Neural progenitor cell (in vitro differentiated cells): ENCODE results near the gene OR12D2. TPM values are rescaled to one million over a fixed set of nuclear protein-coding genes. Genes with fewer than 3 reads are reported as not detected.
"Not testable (repeated sequence)": the region's sequence is repeated elsewhere in the genome, so short reads cannot be mapped to it uniquely, and the experiment has no call there.

ENCODE experiments used
- DNase-seq: peaks from one replicate; pipeline ENCODE4 v3.0.0-alpha.2; 2016; ENCODE audit warnings: low spot score
- H2AFZ ChIP-seq: fragments of 200-600 bp; sonication (generic); replicated peaks from 2 replicates; pipeline ENCODE4 v1.6.1; 2016; ENCODE audit warnings: antibody characterized with exemption
- H3F3A ChIP-seq: fragments of 200-600 bp; sonication (generic); 2 replicates; pipeline ENCODE4 v1.6.1; 2016; ENCODE audit warnings: antibody characterized with exemption, low read depth
- H3K27ac ChIP-seq: fragments of 200-600 bp; sonication (generic); 2 replicates; pipeline ENCODE4 v1.5.1; 2016; ENCODE audit warnings: mild to moderate bottlenecking
- H3K27me3 ChIP-seq: fragments of 200-600 bp; sonication (generic); 2 replicates; pipeline ENCODE4 v1.6.1; 2016; ENCODE audit warnings: mild to moderate bottlenecking, moderate library complexity
- H3K36me3 ChIP-seq: fragments of 200-600 bp; sonication (generic); 2 replicates; pipeline ENCODE4 v1.5.1; 2016
- H3K4me1 ChIP-seq: fragments of 200-600 bp; sonication (generic); 2 replicates; pipeline ENCODE4 v1.6.1; 2016; ENCODE audit warnings: mixed run types
- H3K4me2 ChIP-seq: fragments of 200-600 bp; sonication (generic); 2 replicates; pipeline ENCODE4 v1.6.1; 2016
- H3K4me3 ChIP-seq: fragments of 200-600 bp; sonication (generic); 2 replicates; pipeline ENCODE4 v1.5.1; 2016
- H3K79me2 ChIP-seq: fragments of 200-600 bp; sonication (generic); 2 replicates; pipeline ENCODE4 v1.6.1; 2016; ENCODE audit warnings: low read depth
- H3K9ac ChIP-seq: fragments of 200-600 bp; sonication (generic); 2 replicates; pipeline ENCODE4 v1.6.1; 2016
- H3K9me3 ChIP-seq: fragments of 200-600 bp; sonication (generic); 2 replicates; pipeline ENCODE4 v1.5.1; 2016; ENCODE audit warnings: low read depth
- H4K20me1 ChIP-seq: fragments of 200-600 bp; sonication (generic); 2 replicates; pipeline ENCODE4 v1.6.1; 2016; ENCODE audit warnings: low read depth
- H3K27ac Mint-ChIP-seq: 3 replicates; pipeline ENCODE4 v1.8.0; 2021; ENCODE audit warnings: mixed read lengths
- H3K27me3 Mint-ChIP-seq: 2 replicates; pipeline ENCODE4 v1.8.0; 2022; ENCODE audit warnings: low read depth, mild to moderate bottlenecking, inconsistent platforms, moderate library complexity, mixed read lengths; ENCODE audit not compliant: insufficient read depth
- H3K36me3 Mint-ChIP-seq: 3 replicates; pipeline ENCODE4 v1.8.0; 2021; ENCODE audit warnings: mixed read lengths
- H3K4me1 Mint-ChIP-seq: 3 replicates; pipeline ENCODE4 v1.8.0; 2021; ENCODE audit warnings: mixed read lengths
- H3K4me3 Mint-ChIP-seq: 3 replicates; pipeline ENCODE4 v1.8.0; 2021; ENCODE audit warnings: mild to moderate bottlenecking, moderate library complexity, mixed read lengths
- H3K9me3 Mint-ChIP-seq: 3 replicates; pipeline ENCODE4 v1.8.0; 2020; ENCODE audit warnings: mixed read lengths
- EZH2 ChIP-seq: fragments of 200-600 bp; sonication (generic); IDR thresholded peaks from 2 replicates; pipeline ENCODE4 v1.6.1; 2017; ENCODE audit warnings: antibody characterized with exemption, mild to moderate bottlenecking, moderate library complexity
- EZH2phosphoT487 ChIP-seq: fragments of 200-600 bp; sonication (generic); IDR thresholded peaks from 2 replicates; pipeline ENCODE4 v1.6.1; 2017; ENCODE audit warnings: antibody characterized with exemption
- total RNA-seq: library from RNA; depleted of rRNA; stranded (reverse); fragments of >200 nt; gene quantifications from 2 replicates; pipeline ENCODE4 v1.2.3, GENCODE V29; 2015; ENCODE audit warnings: low replicate concordance
- TF ChIP-seq, protein P1 (sequence below): fragments of 200-600 bp; sonication (generic); IDR thresholded peaks from 2 replicates; pipeline ENCODE4 v1.5.1; 2017; ENCODE audit warnings: antibody characterized with exemption, mild to moderate bottlenecking

OR12D2 gene
- total RNA-seq = not detected in 2 replicates

GRCh38 chr6:29395331-29395730 lies at the start of gene OR12D2:
OR12D2 (plus strand) TSS chr6:29395631; CDS start chr6:29396700, 1,069 bp downstream.
- Mint-ChIP-seq H3K27ac (no peak within 1 kb of the TSS), H3K9me3 (no peaks in the 10 kb centered on the region), H3K4me3 (no peak within 1 kb of the TSS), H3K4me1 (no peaks in the 10 kb centered on the region), H3K27me3 (no peaks in the 10 kb centered on the region), H3K36me3 (no peaks in the 10 kb centered on the region)
- Histone ChIP-seq H3K9ac (no peak within 1 kb of the TSS), H3K27ac (no peak within 1 kb of the TSS), H3K36me3 (no peaks in the 10 kb centered on the region), H3K4me3 (no peak within 1 kb of the TSS), H4K20me1 (no peaks in the 10 kb centered on the region), H3K79me2 (no peaks in the 10 kb centered on the region), H3F3A (no peaks in the 10 kb centered on the region), H3K9me3 (no peaks in the 10 kb centered on the region), H3K4me1 (no peaks in the 10 kb centered on the region), H2AFZ (no peak within 1 kb of the TSS), H3K4me2 (no peak within 1 kb of the TSS), H3K27me3 (no peaks in the 10 kb centered on the region)
- no peak for TF ChIP-seq EZH2
- TF ChIP-seq, protein P1, sequence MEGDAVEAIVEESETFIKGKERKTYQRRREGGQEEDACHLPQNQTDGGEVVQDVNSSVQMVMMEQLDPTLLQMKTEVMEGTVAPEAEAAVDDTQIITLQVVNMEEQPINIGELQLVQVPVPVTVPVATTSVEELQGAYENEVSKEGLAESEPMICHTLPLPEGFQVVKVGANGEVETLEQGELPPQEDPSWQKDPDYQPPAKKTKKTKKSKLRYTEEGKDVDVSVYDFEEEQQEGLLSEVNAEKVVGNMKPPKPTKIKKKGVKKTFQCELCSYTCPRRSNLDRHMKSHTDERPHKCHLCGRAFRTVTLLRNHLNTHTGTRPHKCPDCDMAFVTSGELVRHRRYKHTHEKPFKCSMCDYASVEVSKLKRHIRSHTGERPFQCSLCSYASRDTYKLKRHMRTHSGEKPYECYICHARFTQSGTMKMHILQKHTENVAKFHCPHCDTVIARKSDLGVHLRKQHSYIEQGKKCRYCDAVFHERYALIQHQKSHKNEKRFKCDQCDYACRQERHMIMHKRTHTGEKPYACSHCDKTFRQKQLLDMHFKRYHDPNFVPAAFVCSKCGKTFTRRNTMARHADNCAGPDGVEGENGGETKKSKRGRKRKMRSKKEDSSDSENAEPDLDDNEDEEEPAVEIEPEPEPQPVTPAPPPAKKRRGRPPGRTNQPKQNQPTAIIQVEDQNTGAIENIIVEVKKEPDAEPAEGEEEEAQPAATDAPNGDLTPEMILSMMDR = no peak
- no peak for TF ChIP-seq EZH2phosphoT487
- DNase-seq = no peak

- not testable (repeated sequence) for H2AFZ ChIP-seq, H3K27ac Mint-ChIP-seq
Measured at GRCh38 chr6:29349348-29349747, 46.1 kb upstream of the OR12D2 start.

DNA sequence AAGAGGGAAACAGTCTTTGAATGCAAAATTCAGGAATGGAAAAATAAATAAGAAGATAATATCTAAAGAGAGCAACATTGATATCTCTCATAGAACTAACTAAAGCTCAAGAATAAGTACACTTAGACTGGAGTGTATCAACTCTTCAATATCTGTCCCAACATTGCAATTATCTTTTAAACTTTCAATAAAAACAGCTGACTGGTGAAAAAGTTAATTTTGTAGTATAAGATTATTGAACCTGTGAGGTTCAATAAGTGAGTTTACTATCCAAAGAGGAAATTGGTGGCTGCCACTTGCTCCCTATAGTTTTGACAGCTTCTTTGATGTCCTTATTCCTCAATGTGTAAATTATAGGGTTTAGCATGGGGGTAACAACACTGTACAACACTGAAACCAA lies 40.5 kb upstream of the OR12D2 start:
- H3K9me3 Mint-ChIP-seq = peaks cover 6% of the 10 kb centered on the region
- no peak overlapping the region for H3K27ac ChIP-seq
- TF ChIP-seq, protein P1 = no peak
- TF ChIP-seq EZH2phosphoT487 = no peak
- no peak for TF ChIP-seq EZH2
- H2AFZ ChIP-seq = no peak overlapping the region
- no peaks in the 10 kb centered on the region for H4K20me1 ChIP-seq
- no peaks in the 10 kb centered on the region for H3K79me2 ChIP-seq
- H3F3A ChIP-seq = peaks cover 5% of the 10 kb centered on the region
- H3K9ac ChIP-seq = no peak overlapping the region
- H3K27me3 Mint-ChIP-seq = peaks cover 3% of the 10 kb centered on the region
- H3K4me3 ChIP-seq = no peak overlapping the region
- H3K27ac Mint-ChIP-seq = no peak overlapping the region
- peak overlapping the region; percentile 49 for H3K4me2 ChIP-seq
- no peaks in the 10 kb centered on the region for H3K4me1 Mint-ChIP-seq
- peaks cover 13% of the 10 kb centered on the region for H3K4me1 ChIP-seq
- no peak overlapping the region for H3K4me3 Mint-ChIP-seq
- H3K9me3 ChIP-seq = no peaks in the 10 kb centered on the region
- H3K36me3 ChIP-seq = no peaks in the 10 kb centered on the region
- no peaks in the 10 kb centered on the region for H3K36me3 Mint-ChIP-seq
- H3K27me3 ChIP-seq = no peaks in the 10 kb centered on the region
- no peak for DNase-seq

More at GRCh38 chr6:29349348-29349747, 46.1 kb upstream of the OR12D2 start:
- not testable (repeated sequence) for H3K4me1 ChIP-seq, H3K9ac ChIP-seq, DNase-seq, H3K27me3 ChIP-seq, H4K20me1 ChIP-seq, H3K4me1 Mint-ChIP-seq, H3K9me3 Mint-ChIP-seq, H3K36me3 Mint-ChIP-seq, H3K27ac ChIP-seq, H3K4me3 ChIP-seq, H3K27me3 Mint-ChIP-seq, H3K4me3 Mint-ChIP-seq, H3F3A ChIP-seq, H3K36me3 ChIP-seq, H3K9me3 ChIP-seq, H3K79me2 ChIP-seq, H3K4me2 ChIP-seq

DNA sequence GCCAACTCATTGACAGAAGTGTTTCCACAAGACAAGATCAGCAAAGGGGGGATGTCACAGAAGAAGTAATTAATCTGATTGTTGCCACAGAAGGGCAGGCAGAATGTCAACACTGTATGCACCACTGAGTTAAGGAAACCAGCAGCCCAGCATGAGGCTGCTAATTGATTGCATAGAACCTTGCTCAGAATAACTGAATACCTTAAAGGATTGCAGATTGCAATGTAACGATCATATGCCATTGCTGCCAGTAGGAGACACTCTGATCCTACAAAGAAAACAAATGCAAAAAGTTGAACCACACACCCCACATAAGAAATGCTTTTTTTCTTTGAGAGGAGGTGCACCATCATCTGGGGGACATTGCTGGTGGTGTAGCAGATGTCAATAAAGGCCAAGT lies 39.8 kb upstream of the OR12D2 start:
- Histone ChIP-seq H3K9ac (no peak overlapping the region), H3K79me2 (no peaks in the 10 kb centered on the region), H3K4me1 (peaks cover 13% of the 10 kb centered on the region), H3K4me2 (peak overlapping the region; percentile 49), H3K4me3 (no peak overlapping the region), H4K20me1 (no peaks in the 10 kb centered on the region), H3K9me3 (no peaks in the 10 kb centered on the region), H3K36me3 (no peaks in the 10 kb centered on the region), H2AFZ (no peak overlapping the region), H3F3A (peaks cover 5% of the 10 kb centered on the region), H3K27me3 (no peaks in the 10 kb centered on the region), H3K27ac (no peak overlapping the region)
- Mint-ChIP-seq H3K27ac (no peak overlapping the region), H3K4me1 (no peaks in the 10 kb centered on the region), H3K27me3 (peaks cover 7% of the 10 kb centered on the region), H3K4me3 (no peak overlapping the region), H3K9me3 (peaks cover 6% of the 10 kb centered on the region), H3K36me3 (no peaks in the 10 kb centered on the region)
- TF ChIP-seq EZH2 = no peak
- no peak for TF ChIP-seq EZH2phosphoT487
- TF ChIP-seq, protein P1 = peak; percentile 38
- peak; percentile 51 for DNase-seq
